ENCODE data around the gene SHFL.
A peak's percentile ranks its signal among the peaks of the same experiment; 100 is the strongest.

SHFL gene

GRCh38 chr19:10088949-10089554 lies 2.9 kb downstream of the SHFL start:
- FAIRE-seq (no peak), DNase-seq (ENCODE audit: insufficient read length) (no peak)
- TF ChIP-seq TAF1 (IDR thresholded peaks at IDR 0.05; ENCODE audit: borderline replicate concordance, low read depth, low read length) (no peak), POLR2A (IDR thresholded peaks at IDR 0.05; ENCODE audit: low read depth, low read length) (no peak), POLR2AphosphoS5 (IDR thresholded peaks at IDR 0.05; ENCODE audit: low read depth, low read length) (no peak; the same call in 1 of the 2 replicates)

GRCh38 chr19:10089801-10090375 lies 3.8 kb downstream of the SHFL start:
- no peak for DNase-seq (ENCODE audit: insufficient read length)
- no peak for FAIRE-seq
- TF ChIP-seq TAF1 (IDR thresholded peaks at IDR 0.05; ENCODE audit: borderline replicate concordance, low read depth, low read length) (no peak), POLR2A (IDR thresholded peaks at IDR 0.05; ENCODE audit: low read depth, low read length) (no peak), POLR2AphosphoS5 (IDR thresholded peaks at IDR 0.05; ENCODE audit: low read depth, low read length) (no peak)

- no peak for FAIRE-seq
- TF ChIP-seq POLR2AphosphoS5 (IDR thresholded peaks at IDR 0.05; ENCODE audit: low read depth, low read length): no peak
- TF ChIP-seq TAF1 (IDR thresholded peaks at IDR 0.05; ENCODE audit: borderline replicate concordance, low read depth, low read length): no peak
- TF ChIP-seq POLR2A (IDR thresholded peaks at IDR 0.05; ENCODE audit: low read depth, low read length): no peak
- DNase-seq (ENCODE audit: insufficient read length): no peak
These were observed 5.2 kb downstream of the SHFL start for GRCh38 chr19:10091370-10091687.

GRCh38 chr19:10091895-10092641 lies 6.0 kb downstream of the SHFL start:
- FAIRE-seq: no peak
- no peak for DNase-seq (ENCODE audit: insufficient read length)
- TF ChIP-seq TAF1 (IDR thresholded peaks at IDR 0.05; ENCODE audit: borderline replicate concordance, low read depth, low read length) (no peak), POLR2A (IDR thresholded peaks at IDR 0.05; ENCODE audit: low read depth, low read length) (no peak; the same call in 1 of the 2 replicates), POLR2AphosphoS5 (IDR thresholded peaks at IDR 0.05; ENCODE audit: low read depth, low read length) (no peak)

- DNase-seq (ENCODE audit: insufficient read length) (no peak), FAIRE-seq (no peak)
- TF ChIP-seq POLR2A (IDR thresholded peaks at IDR 0.05; ENCODE audit: low read depth, low read length): no peak
- no peak for TF ChIP-seq POLR2AphosphoS5 (IDR thresholded peaks at IDR 0.05; ENCODE audit: low read depth, low read length)
- TF ChIP-seq TAF1 (IDR thresholded peaks at IDR 0.05; ENCODE audit: borderline replicate concordance, low read depth, low read length): no peak
These were observed 6.7 kb downstream of the SHFL start for GRCh38 chr19:10092648-10093294.

- FAIRE-seq (no peak), DNase-seq (ENCODE audit: insufficient read length) (no peak)
- TF ChIP-seq TAF1 (IDR thresholded peaks at IDR 0.05; ENCODE audit: borderline replicate concordance, low read depth, low read length) (no peak), POLR2AphosphoS5 (IDR thresholded peaks at IDR 0.05; ENCODE audit: low read depth, low read length) (no peak; the same call in 1 of the 2 replicates), POLR2A (IDR thresholded peaks at IDR 0.05; ENCODE audit: low read depth, low read length) (no peak)
These were observed 7.4 kb downstream of the SHFL start for GRCh38 chr19:10093295-10094186.

GRCh38 chr19:10095622-10095947 lies 9.5 kb downstream of the SHFL start:
- no peak for FAIRE-seq
- peak; percentile 9 for DNase-seq (ENCODE audit: insufficient read length)
- TF ChIP-seq POLR2AphosphoS5 (IDR thresholded peaks at IDR 0.05; ENCODE audit: low read depth, low read length): no peak
- no peak for TF ChIP-seq TAF1 (IDR thresholded peaks at IDR 0.05; ENCODE audit: borderline replicate concordance, low read depth, low read length)
- TF ChIP-seq POLR2A (IDR thresholded peaks at IDR 0.05; ENCODE audit: low read depth, low read length): no peak

GRCh38 chr19:10095948-10096614 lies 10.0 kb downstream of the SHFL start:
- DNase-seq (ENCODE audit: insufficient read length) (peak; percentile 97), FAIRE-seq (peak; percentile 99)
- TF ChIP-seq TAF1 (IDR thresholded peaks at IDR 0.05; ENCODE audit: borderline replicate concordance, low read depth, low read length) (0 out of 2 replicates have a peak, but pooled peaks have one; percentile 8), POLR2AphosphoS5 (IDR thresholded peaks at IDR 0.05; ENCODE audit: low read depth, low read length) (no peak), POLR2A (IDR thresholded peaks at IDR 0.05; ENCODE audit: low read depth, low read length) (peak; percentile 64)

GRCh38 chr19:10096615-10096963 lies 10.5 kb downstream of the SHFL start:
- FAIRE-seq: no peak
- DNase-seq (ENCODE audit: insufficient read length): no peak
- TF ChIP-seq POLR2AphosphoS5 (IDR thresholded peaks at IDR 0.05; ENCODE audit: low read depth, low read length) (no peak), TAF1 (IDR thresholded peaks at IDR 0.05; ENCODE audit: borderline replicate concordance, low read depth, low read length) (no peak), POLR2A (IDR thresholded peaks at IDR 0.05; ENCODE audit: low read depth, low read length) (no peak)

GRCh38 chr19:10100163-10100785 lies 14.2 kb downstream of the SHFL start:
- DNase-seq (ENCODE audit: insufficient read length) (no peak), FAIRE-seq (peak; percentile 48)
- TF ChIP-seq POLR2AphosphoS5 (IDR thresholded peaks at IDR 0.05; ENCODE audit: low read depth, low read length) (no peak), POLR2A (IDR thresholded peaks at IDR 0.05; ENCODE audit: low read depth, low read length) (no peak), TAF1 (IDR thresholded peaks at IDR 0.05; ENCODE audit: borderline replicate concordance, low read depth, low read length) (no peak)

Data from GM12892 (cell line).